Adrenal gland (tissue), 12 donors: ENCODE results near the gene NARS2. TPM values are rescaled to one million over a fixed set of nuclear protein-coding genes. Genes with fewer than 3 reads are reported as not detected.

Experiments used
- DNase-seq, 7 donors: peaks; one replicate each; pipeline ENCODE4 v3.0.0-alpha.2; 2019 to 2020
- H3K27ac ChIP-seq, 5 donors: fragments of 200-600 bp; sonication (generic) in 4 of 5; 1 replicate in 3 of 5; 2 replicates in 2 of 5; pipeline versions ENCODE4 v1.5.1 to v1.8.0; 2016 to 2020; ENCODE audit warnings: mild to moderate bottlenecking in 1 of 5
- H3K27me3 ChIP-seq: fragments of 200-600 bp; 2 replicates; pipeline ENCODE4 v1.8.0; 2021
- H3K36me3 ChIP-seq, 2 donors: fragments of 200-600 bp; replicated peaks in 1 of 2; 1 replicate in 1 of 2; 2 replicates in 1 of 2; pipeline versions ENCODE4 v1.5.1 to v1.8.0; 2018 to 2022
- H3K4me1 ChIP-seq, 2 donors: fragments of 200-600 bp; replicated peaks in 1 of 2; 1 replicate in 1 of 2; 2 replicates in 1 of 2; pipeline versions ENCODE4 v1.5.1 to v1.8.0; 2018 to 2021
- H3K4me3 ChIP-seq, 4 donors: fragments of 200-600 bp; sonication (generic) in 3 of 4; one replicate each; pipeline ENCODE4 v1.5.1; 2016 to 2018
- H3K9me3 ChIP-seq, 3 donors: fragments of 200-600 bp; sonication (generic) in 1 of 3; replicated peaks in 1 of 3; 1 replicate in 2 of 3; 2 replicates in 1 of 3; pipeline versions ENCODE4 v1.5.1 to v1.8.0; 2016 to 2021
- CTCF ChIP-seq, 6 experiments: fragments of 450-650 bp in 4 of 6; fragments of 200-600 bp in 2 of 6; sonication (generic) in 1 of 6; IDR thresholded peaks; 1 replicate in 5 of 6; 2 replicates in 1 of 6; pipeline versions ENCODE4 v1.5.1 to v1.8.0; 2016 to 2021; ENCODE audit warnings: antibody characterized with exemption in 6 of 6, mild to moderate bottlenecking in 2 of 6, moderate library complexity in 1 of 6
- POLR2A ChIP-seq, 2 donors: fragments of 450-650 bp; IDR thresholded peaks; one replicate each; pipeline ENCODE4 v1.6.1; 2017; ENCODE audit warnings: antibody characterized with exemption in 2 of 2, mild to moderate bottlenecking in 2 of 2, moderate library complexity in 1 of 2
- WGBS, 4 donors: extraction: QIAGEN DNeasy Blood & Tissue Kit in 2 of 4; methylation state at CpG; one replicate each; pipeline versions ENCODE4 v1.1.5 to v1.1.7; 2013 to 2017; 5-methylcytosine and 5-hydroxymethylcytosine counted together
- intact Hi-C, 2 donors: fragments of 100-400 bp; cut with DNase I; formaldehyde crosslinking; loops; one replicate each; pipeline versions ENCODE4 v1.14.1 to v1.15.0; 2022 to 2023
- polyA plus RNA-seq, 3 donors: library from polyadenylated mRNA; stranded (reverse); fragments of 200-250 nt in 2 of 3; fragments of 350-450 nt in 1 of 3; fragmentation: Illumina TruSeq in 1 of 3; extraction: RNeasy Lipid Tissue Mini Kit (QIAGEN cat#74804) in 1 of 3; gene quantifications; one replicate each; pipeline ENCODE4 v1.2.3, GENCODE V29; 2013 to 2014
- total RNA-seq, 9 donors: library from RNA; depleted of rRNA in 4 of 9; stranded (reverse); fragments of >200 nt in 4 of 9; fragments of 120-200 nt in 1 of 9; fragmentation: NEBNext Ultra II Directional in 1 of 9; extraction: Animal tissue kit (Norgen Biotek cat#: 25700) in 1 of 9; gene quantifications; one replicate each; pipeline versions ENCODE4 v1.1.0 to v1.2.4, GENCODE V29; 2013 to 2023
- donor health status: healthy with polysubstance abuse.
- donor health status: Bipolar disorder and iron deficiency.
- donor health status: DM: yes; HTN: yes; CAD: no.
- donor health status: DM: no; HTN: no; CAD: no.
- donor health status: DM: no; HTN: no; CAD: no.
- donor health status: DM: yes; HTN: yes; CAD: no.

The NARS2 gene
- total and polyA plus RNA-seq, 12 donors, result 8.4 to 33.3 (median 21.1) TPM

GRCh38 chr11:78472905-78473304, 101.8 kb downstream of the NARS2 start:
- H3K36me3 ChIP-seq, result peaks cover 0 to under 1% of the 10 kb centered on the region in 2 donors
- H3K9me3 ChIP-seq, result no peaks in the 10 kb centered on the region
- TF ChIP-seq CTCF (IDR thresholded peaks at IDR 0.05) (no peak), POLR2A (IDR thresholded peaks at IDR 0.05) (no peak)
- WGBS, 4 donors, result 91 to 96% (median 95%) methylated on average over 4 of the region's 4 CpGs
- DNase-seq, result no peak
- no peak overlapping the region for H3K4me3 ChIP-seq
- H3K27me3 ChIP-seq, result no peaks in the 10 kb centered on the region
- no peak overlapping the region for H3K27ac ChIP-seq
- H3K4me1 ChIP-seq, result no peaks in the 10 kb centered on the region
- intact Hi-C loops, result no loop called here

GRCh38 chr11:78472382-78472781, 102.3 kb downstream of the NARS2 start:
- Histone ChIP-seq H3K4me1 (no peaks in the 10 kb centered on the region), H3K27ac (no peak overlapping the region), H3K27me3 (no peaks in the 10 kb centered on the region), H3K36me3 (no peaks in the 10 kb centered on the region), H3K4me3 (no peak overlapping the region), H3K9me3 (no peaks in the 10 kb centered on the region)
- 93 to 95% (median 94%) methylated on average over 3 of the region's 3 CpGs for WGBS, 4 donors
- no peak for TF ChIP-seq CTCF (IDR thresholded peaks at IDR 0.05)
- TF ChIP-seq POLR2A (IDR thresholded peaks at IDR 0.05), result no peak
- DNase-seq, result no peak
- intact Hi-C loops, result no loop called here

- intact Hi-C loops, result no loop called here
- DNase-seq, result no peak
- no peaks in the 10 kb centered on the region for H3K36me3 ChIP-seq
- no peaks in the 10 kb centered on the region for H3K9me3 ChIP-seq
- H3K4me1 ChIP-seq, result no peaks in the 10 kb centered on the region
- no peaks in the 10 kb centered on the region for H3K27me3 ChIP-seq
- H3K4me3 ChIP-seq, result no peak overlapping the region
- TF ChIP-seq CTCF (IDR thresholded peaks at IDR 0.05) (no peak), POLR2A (IDR thresholded peaks at IDR 0.05) (no peak)
- 83 to 91% (median 88%) methylated on average over 3 of the region's 3 CpGs for WGBS, 4 donors
- H3K27ac ChIP-seq, result no peak overlapping the region
These were observed 103.7 kb downstream of the NARS2 start for GRCh38 chr11:78470861-78471442.

GRCh38 chr11:78469896-78470295, 104.8 kb downstream of the NARS2 start:
- Histone ChIP-seq H3K27ac (no peak overlapping the region), H3K9me3 (no peaks in the 10 kb centered on the region), H3K36me3 (no peaks in the 10 kb centered on the region), H3K4me3 (no peak overlapping the region), H3K4me1 (no peaks in the 10 kb centered on the region), H3K27me3 (no peaks in the 10 kb centered on the region)
- no peak for DNase-seq
- 76 to 91% (median 86%) methylated on average over 3 of the region's 3 CpGs for WGBS, 4 donors
- TF ChIP-seq CTCF (IDR thresholded peaks at IDR 0.05) (no peak), POLR2A (IDR thresholded peaks at IDR 0.05) (no peak)
- intact Hi-C loops, result no loop called here
